Hematopoietic multipotent progenitor cell treated with erythropoietin and hydrocortisone succinate and interleukin-3 and kit ligand, for 6 days (in vitro differentiated cells): Measurements from ENCODE around the gene MAN1C1.
A peak's percentile ranks its signal among the peaks of the same experiment; 100 is the strongest.

Source experiments
- DNase-seq: peaks from one replicate; pipeline ENCODE4 v3.0.0-alpha.2; 2015

The MAN1C1 gene

DNA sequence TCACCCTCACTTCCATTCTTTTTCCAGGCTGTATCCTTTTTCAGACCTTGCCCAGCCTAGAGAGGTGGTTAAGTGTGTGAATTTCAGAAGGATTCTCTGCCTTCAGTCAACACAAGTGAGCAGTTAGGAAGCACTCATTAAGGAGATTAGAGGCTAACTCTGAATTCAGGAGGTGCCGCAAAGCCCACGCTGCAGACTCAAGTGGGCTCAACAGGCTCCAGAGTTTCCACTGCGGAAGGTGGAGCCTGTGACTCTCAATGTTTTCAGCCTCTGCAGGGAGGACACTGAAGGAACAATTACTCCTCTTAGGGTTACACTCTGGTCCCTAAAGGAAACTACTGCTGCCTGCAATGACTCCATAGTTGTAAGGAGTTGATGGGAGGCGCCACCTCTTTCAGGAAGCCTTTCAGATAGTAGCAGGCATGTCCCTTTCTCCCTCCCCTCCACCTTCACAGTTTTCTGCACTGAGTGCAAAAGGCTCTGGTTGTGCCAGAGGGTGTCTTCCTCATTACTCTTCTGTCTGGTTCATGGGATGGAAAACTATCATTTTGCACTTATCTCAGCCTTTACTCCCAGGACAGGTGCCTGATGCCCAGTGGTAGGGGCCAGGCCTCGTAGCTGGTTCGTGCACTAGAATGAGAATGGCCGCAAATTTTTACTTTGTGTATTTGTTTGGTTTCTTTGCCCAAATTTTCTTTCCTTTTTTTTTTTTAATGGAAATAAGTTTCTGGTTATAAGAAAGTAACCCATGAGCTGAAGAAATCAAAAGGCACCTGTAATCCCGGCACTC is 128.2 kb downstream of the MAN1C1 start:
- DNase-seq, result no peak

GRCh38 chr1:25746299-25747045 is 129.9 kb downstream of the MAN1C1 start:
- DNase-seq, result no peak

DNA sequence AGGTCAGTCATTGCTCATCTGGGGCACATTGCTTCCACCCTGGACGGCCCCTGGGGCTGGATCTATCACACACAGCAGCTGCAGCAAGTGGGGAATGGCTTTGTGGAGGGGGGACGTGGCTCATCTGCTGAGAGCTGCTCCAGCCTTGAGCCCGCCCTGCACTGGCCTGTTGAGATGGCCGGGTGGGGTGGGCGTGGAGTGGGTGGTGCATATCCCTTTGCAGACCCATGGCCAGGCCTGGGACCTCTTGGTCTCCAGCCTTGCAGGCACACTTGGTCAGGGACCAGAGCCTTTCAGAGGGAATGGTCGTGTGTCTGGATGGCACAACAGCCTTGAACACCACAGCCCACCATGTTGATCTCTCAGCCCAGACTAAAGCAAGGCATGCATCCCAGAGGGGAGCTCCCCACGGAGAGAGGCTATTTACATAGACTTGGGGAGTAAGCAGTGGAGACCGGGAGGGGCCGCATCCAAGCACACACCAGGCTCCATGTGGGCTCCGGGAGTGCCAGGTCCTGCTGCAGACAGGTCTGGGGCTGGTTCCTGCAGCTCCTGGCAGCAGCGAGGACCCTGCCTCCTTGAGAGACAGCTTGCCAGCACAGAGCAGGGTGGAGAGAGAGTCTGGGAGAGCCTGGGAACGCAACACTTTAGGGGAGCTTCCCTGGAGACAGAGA is 130.6 kb downstream of the MAN1C1 start:
- no peak for DNase-seq

DNA sequence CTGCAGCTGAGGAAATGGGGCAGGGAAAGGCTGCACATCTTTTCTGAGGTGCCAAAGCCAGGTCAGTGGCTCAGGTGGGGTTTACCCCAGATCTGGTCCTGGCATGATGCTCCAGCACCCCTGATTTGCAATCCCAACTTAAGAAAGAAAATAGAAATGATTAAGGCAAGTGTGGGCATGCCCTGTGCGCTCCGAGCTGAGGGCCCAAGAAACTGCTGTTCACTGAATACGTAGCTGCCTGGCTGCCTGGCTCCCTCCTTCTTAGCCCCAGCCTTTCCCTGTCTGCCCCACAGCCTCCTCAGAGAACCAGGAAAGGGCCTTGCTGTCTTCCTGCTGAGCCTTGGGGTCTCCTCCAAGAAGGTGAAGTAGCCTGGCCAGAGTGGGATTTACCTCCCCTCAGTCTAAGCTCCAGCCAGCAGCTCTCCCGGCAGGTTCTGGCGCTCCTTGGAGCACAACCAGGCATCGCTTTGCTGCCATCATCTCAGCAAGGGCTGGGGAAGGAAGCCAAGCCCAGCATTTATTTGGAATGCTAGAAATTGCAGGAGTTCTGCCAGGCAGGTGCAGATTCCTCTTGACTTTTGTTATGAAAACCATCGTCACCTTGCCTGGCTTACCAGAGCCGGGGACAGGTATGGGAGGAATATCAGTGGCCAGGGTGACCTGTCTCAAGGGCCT is 132.1 kb downstream of the MAN1C1 start:
- no peak for DNase-seq

- DNase-seq, result no peak
Observed at GRCh38 chr1:25750923-25751605, 134.5 kb downstream of the MAN1C1 start.

GRCh38 chr1:25754470-25755181 is 138.0 kb downstream of the MAN1C1 start:
- DNase-seq, result peak; percentile 32

GRCh38 chr1:25755475-25756125 is 139.0 kb downstream of the MAN1C1 start:
- DNase-seq, result no peak

- no peak for DNase-seq
Observed at GRCh38 chr1:25756215-25756614, 139.6 kb downstream of the MAN1C1 start.

GRCh38 chr1:25757151-25757845 is 140.7 kb downstream of the MAN1C1 start:
- DNase-seq, result no peak

DNA sequence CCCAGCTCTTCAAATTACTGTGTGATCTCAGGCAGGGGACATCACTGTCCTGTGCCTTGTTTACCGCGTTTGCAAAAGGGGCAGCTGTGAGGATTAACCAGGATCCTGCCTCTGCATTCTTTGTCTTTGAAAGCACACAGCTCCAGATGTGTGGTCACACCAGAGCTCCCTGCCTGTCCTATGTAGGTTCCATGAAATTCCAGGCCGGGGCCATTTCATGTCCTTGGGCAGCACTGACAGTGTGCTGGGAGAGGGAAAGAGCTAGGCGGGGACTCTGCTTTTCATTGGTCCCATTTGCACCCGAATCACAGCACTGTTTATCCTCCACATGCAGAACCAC is 141.2 kb downstream of the MAN1C1 start:
- no peak for DNase-seq

GRCh38 chr1:25758466-25759070 is 142.0 kb downstream of the MAN1C1 start:
- DNase-seq, result no peak

DNA sequence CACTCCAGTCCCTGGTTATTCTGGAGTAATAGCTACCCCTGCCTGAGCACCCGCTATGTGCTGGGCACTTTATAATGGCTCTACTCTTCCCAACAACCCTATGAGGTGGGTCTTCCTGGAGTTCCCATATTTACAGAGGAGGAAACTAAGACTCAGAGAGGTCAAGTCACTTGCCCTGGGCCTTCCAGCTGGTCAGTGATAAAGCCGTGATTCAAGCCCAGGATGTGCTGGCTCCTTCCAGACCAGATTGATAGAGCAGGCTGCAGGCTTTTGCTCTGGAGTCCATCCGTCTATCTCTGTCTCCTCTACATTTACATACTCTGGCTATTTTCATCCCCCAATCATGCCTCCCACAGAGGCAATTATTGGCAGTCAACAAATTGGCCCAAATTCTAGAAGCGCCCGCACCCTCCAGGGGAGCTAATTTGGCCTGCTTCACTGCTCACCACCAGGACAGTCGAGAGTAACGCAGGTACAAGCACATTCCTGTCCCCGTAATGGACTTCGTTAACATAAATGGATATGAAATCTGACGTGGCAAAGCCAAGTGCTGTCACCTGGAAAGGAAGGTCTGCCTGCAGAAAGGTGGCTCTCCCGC is 143.6 kb downstream of the MAN1C1 start:
- DNase-seq, result no peak

GRCh38 chr1:25760871-25761270 is 144.3 kb downstream of the MAN1C1 start:
- peak; percentile 87 for DNase-seq

DNA sequence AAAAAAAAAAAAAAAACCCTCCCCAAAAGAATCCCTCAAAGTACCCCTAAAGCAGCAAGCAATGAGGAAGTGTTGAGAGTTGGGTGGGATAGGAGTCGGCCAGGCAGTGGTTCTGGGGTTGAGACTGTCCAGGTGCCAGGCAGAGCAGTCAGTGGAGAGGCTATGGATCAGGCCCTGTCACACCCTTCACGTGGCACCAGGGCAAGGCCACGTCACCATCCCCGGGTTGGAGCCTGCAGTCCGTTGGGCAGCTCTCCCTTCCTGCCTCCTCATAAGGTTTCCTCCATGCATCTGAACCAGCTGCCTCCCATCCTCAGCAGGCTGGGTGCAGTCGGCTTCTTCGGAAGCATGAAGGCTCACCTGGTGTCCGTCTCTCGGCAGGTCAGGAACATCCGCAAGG is 146.9 kb downstream of the MAN1C1 start:
- no peak for DNase-seq

GRCh38 chr1:25765136-25765922 is 148.7 kb downstream of the MAN1C1 start:
- no peak for DNase-seq

- DNase-seq, result peak; percentile 80
Observed at GRCh38 chr1:25765923-25766589, 149.5 kb downstream of the MAN1C1 start.

- DNase-seq, result no peak
Observed at GRCh38 chr1:25766721-25767436, 150.3 kb downstream of the MAN1C1 start.

DNA sequence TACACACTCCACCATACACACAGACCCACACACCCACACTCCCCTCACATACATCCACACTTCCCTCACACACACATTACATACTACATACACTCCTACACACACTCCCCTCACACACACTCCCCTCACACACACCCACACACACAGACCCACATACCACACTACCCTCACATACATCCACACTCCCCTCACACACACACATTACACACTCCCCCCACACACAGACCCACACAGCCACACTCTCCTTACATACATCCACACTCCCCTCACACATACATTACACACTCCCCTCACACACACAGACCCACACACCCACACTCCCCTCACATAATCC is 150.8 kb downstream of the MAN1C1 start:
- no peak for DNase-seq
